Hepatocyte (in vitro differentiated cells): ENCODE data around the gene OLFM3. TPM values are rescaled to one million over a fixed set of nuclear protein-coding genes. Genes with fewer than 3 reads are reported as not detected.
A peak's percentile ranks its signal among the peaks of the same experiment; 100 is the strongest.

Source experiments
- DNase-seq: peaks from one replicate; pipeline ENCODE4 v3.0.0-alpha.2; 2016; ENCODE audit warnings: low spot score
- H2AFZ ChIP-seq: fragments of 200-600 bp; sonication (generic); 2 replicates; pipeline ENCODE4 v1.6.0; 2016; ENCODE audit warnings: antibody characterized with exemption, mild to moderate bottlenecking
- H3K27ac ChIP-seq: fragments of 200-600 bp; sonication (generic); 2 replicates; pipeline ENCODE4 v1.5.1; 2016; ENCODE audit warnings: mild to moderate bottlenecking
- H3K27me3 ChIP-seq: fragments of 200-600 bp; sonication (generic); 2 replicates; pipeline ENCODE4 v1.6.1; 2016
- H3K36me3 ChIP-seq: fragments of 200-600 bp; sonication (generic); replicated peaks from 2 replicates; pipeline ENCODE4 v1.5.1; 2016; ENCODE audit warnings: low read depth; ENCODE audit not compliant: insufficient read depth
- H3K4me1 ChIP-seq: fragments of 200-600 bp; sonication (generic); 2 replicates; pipeline ENCODE4 v1.5.1; 2016; ENCODE audit warnings: mild to moderate bottlenecking, moderate library complexity; ENCODE audit not compliant: insufficient read depth
- H3K4me2 ChIP-seq: fragments of 200-600 bp; sonication (generic); 2 replicates; pipeline ENCODE4 v1.6.0; 2016
- H3K4me3 ChIP-seq: fragments of 200-600 bp; sonication (generic); 2 replicates; pipeline ENCODE4 v1.5.1; 2016; ENCODE audit warnings: mild to moderate bottlenecking
- H3K79me2 ChIP-seq: fragments of 200-600 bp; sonication (generic); 2 replicates; pipeline ENCODE4 v1.6.0; 2017; ENCODE audit warnings: mild to moderate bottlenecking
- H3K9me2 ChIP-seq: fragments of 200-600 bp; sonication (generic); replicated peaks from 2 replicates; pipeline ENCODE4 v1.6.0; 2017; ENCODE audit warnings: mild to moderate bottlenecking; ENCODE audit not compliant: insufficient read depth
- H3K9me3 ChIP-seq: fragments of 200-600 bp; sonication (generic); 2 replicates; pipeline ENCODE4 v1.5.1; 2016; ENCODE audit warnings: low read depth, mild to moderate bottlenecking
- H4K20me1 ChIP-seq: fragments of 200-600 bp; sonication (generic); 2 replicates; pipeline ENCODE4 v1.6.0; 2016; ENCODE audit warnings: mild to moderate bottlenecking; ENCODE audit not compliant: insufficient read depth, poor library complexity, severe bottlenecking
- EZH2 ChIP-seq: fragments of 200-600 bp; sonication (generic); IDR thresholded peaks from 2 replicates; pipeline ENCODE4 v1.6.1; 2016; ENCODE audit warnings: antibody characterized with exemption, mild to moderate bottlenecking, borderline replicate concordance
- EZH2phosphoT487 ChIP-seq: fragments of 200-600 bp; sonication (generic); IDR thresholded peaks from one replicate; pipeline ENCODE4 v1.6.1; 2018; ENCODE audit warnings: antibody characterized with exemption, mild to moderate bottlenecking, low read depth, moderate library complexity; ENCODE audit not compliant: unreplicated experiment, severe bottlenecking
- WGBS: methylation state at CpG from one replicate; pipeline ENCODE4 v1.1.6; 2016; ENCODE audit warnings: low lambda C conversion rate; ENCODE audit errors: missing lambda C conversion rate; 5-methylcytosine and 5-hydroxymethylcytosine counted together
- polyA plus RNA-seq: library from polyadenylated mRNA; unstranded; fragments of >200 nt; fragmentation: Nextera tagmentation; extraction: Ambion mirVana; gene quantifications from 2 replicates; pipeline ENCODE4 v1.2.1, GENCODE V29; 2016
- total RNA-seq: library from RNA; depleted of rRNA; stranded (reverse); fragments of >200 nt; gene quantifications from 2 replicates; pipeline ENCODE4 v1.2.3, GENCODE V29; 2014
- TF ChIP-seq, protein P1 (sequence below): fragments of 200-600 bp; sonication (generic); IDR thresholded peaks from 2 replicates; pipeline ENCODE4 v1.5.1; 2016; ENCODE audit warnings: antibody characterized with exemption, mild to moderate bottlenecking; ENCODE audit not compliant: poor library complexity

The OLFM3 gene
- total and polyA plus RNA-seq, 2 experiments from 2014 or later: 2.7 to 6.2 TPM

DNA sequence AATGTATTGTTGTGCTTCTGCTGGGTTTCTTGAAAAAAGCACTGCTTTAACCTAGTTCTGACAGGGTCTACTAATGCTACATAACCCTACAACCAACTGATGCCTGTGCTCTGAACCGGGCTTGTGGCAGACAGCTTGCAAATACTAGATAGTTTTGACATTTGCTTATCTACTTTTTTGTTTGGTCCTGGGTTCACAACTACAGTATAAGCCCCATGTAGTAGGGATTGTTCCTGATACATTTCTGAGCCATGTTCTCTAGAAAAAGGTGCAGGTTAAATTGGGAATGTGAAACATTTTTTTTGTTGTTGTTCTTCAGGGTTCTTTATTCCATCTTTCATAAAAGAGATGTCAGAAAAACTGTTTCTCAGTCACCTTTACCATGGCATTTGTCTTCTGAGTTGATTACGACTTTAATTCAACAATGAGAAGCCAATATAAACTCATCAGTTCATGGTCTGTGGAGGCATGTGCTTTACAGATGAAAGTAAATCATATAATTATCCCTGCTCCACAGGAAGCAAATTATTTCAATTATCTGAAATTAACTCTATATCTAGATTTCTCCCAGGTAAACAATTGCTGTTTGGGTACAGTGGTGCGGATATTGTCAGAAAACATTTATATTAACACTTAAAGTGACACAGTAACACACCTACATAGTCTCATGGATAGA, 22.0 kb downstream of the OLFM3 start:
- TF ChIP-seq EZH2phosphoT487 (no peak), EZH2 (no peak)
- TF ChIP-seq, protein P1, sequence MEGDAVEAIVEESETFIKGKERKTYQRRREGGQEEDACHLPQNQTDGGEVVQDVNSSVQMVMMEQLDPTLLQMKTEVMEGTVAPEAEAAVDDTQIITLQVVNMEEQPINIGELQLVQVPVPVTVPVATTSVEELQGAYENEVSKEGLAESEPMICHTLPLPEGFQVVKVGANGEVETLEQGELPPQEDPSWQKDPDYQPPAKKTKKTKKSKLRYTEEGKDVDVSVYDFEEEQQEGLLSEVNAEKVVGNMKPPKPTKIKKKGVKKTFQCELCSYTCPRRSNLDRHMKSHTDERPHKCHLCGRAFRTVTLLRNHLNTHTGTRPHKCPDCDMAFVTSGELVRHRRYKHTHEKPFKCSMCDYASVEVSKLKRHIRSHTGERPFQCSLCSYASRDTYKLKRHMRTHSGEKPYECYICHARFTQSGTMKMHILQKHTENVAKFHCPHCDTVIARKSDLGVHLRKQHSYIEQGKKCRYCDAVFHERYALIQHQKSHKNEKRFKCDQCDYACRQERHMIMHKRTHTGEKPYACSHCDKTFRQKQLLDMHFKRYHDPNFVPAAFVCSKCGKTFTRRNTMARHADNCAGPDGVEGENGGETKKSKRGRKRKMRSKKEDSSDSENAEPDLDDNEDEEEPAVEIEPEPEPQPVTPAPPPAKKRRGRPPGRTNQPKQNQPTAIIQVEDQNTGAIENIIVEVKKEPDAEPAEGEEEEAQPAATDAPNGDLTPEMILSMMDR: no peak
- WGBS: 67% methylated on average over 3 of the region's 3 CpGs
- no peak overlapping the region for H3K4me3 ChIP-seq
- no peaks in the 10 kb centered on the region for H3K79me2 ChIP-seq
- no peak overlapping the region for H3K4me2 ChIP-seq
- H3K9me2 ChIP-seq: no peaks in the 10 kb centered on the region
- H3K36me3 ChIP-seq: no peaks in the 10 kb centered on the region
- no peaks in the 10 kb centered on the region for H3K4me1 ChIP-seq
- no peak overlapping the region for H2AFZ ChIP-seq
- H3K27me3 ChIP-seq: no peaks in the 10 kb centered on the region
- no peak overlapping the region for H3K27ac ChIP-seq
- no peaks in the 10 kb centered on the region for H3K9me3 ChIP-seq
- no peak for DNase-seq
- no peaks in the 10 kb centered on the region for H4K20me1 ChIP-seq

DNA sequence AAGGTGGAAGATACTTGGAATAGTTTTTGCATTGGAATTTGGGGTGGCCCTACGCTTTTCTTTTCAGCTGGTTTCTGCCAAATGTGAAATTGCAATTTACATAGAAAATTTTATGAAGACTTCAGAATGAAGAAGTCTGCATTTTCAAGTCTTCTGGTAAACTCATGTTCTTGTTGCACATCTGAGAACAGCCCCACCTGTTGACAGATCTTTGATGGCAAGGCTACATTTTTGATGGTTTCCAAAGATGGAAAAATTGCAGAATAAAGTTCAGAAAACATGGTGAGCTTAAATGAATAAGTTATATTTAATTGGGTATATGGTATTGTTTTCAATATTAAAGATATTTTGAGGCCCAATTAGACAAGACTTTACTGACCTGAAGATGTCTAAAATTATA, 25.4 kb downstream of the OLFM3 start:
- TF ChIP-seq, protein P1: peak; percentile 41
- TF ChIP-seq EZH2: no peak
- Histone ChIP-seq H3K79me2 (no peaks in the 10 kb centered on the region), H2AFZ (no peak overlapping the region), H3K27me3 (no peaks in the 10 kb centered on the region), H3K9me3 (no peaks in the 10 kb centered on the region), H3K4me1 (no peaks in the 10 kb centered on the region), H3K9me2 (no peaks in the 10 kb centered on the region), H3K36me3 (no peaks in the 10 kb centered on the region), H3K4me2 (no peak overlapping the region), H3K4me3 (no peak overlapping the region), H3K27ac (no peak overlapping the region), H4K20me1 (no peaks in the 10 kb centered on the region)
- peak; percentile 26 for DNase-seq
- 63% methylated on average over 1 of the region's 1 CpG for WGBS

DNA sequence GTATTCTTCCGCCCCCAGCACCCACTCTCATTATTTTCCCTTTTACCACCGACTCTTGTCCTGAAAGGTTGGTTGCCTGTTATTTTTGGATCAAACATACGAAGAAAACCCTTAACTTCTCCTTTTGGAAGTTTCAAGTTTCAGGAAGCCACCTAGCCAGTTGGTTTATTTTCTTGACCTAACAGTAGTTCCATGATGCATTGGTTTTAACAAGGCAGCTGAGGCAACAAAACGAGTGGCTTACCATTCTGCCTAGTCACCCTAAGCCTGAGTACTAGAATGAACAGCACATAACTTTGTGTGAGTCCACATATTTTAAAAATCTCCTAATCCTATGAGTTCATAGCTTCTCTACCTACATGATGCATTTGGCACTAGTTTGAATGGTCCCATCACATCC, 28.9 kb downstream of the OLFM3 start:
- no peaks in the 10 kb centered on the region for H3K36me3 ChIP-seq

More for the DNA sequence above, 28.9 kb downstream of the OLFM3 start:
- H3K4me1 ChIP-seq: no peaks in the 10 kb centered on the region
- H3K27me3 ChIP-seq: no peaks in the 10 kb centered on the region
- H3K9me3 ChIP-seq: no peaks in the 10 kb centered on the region
- TF ChIP-seq EZH2phosphoT487: no peak
- TF ChIP-seq, protein P1: no peak
- no peak for TF ChIP-seq EZH2
- H3K9me2 ChIP-seq: no peaks in the 10 kb centered on the region
- 78% methylated on average over 4 of the region's 4 CpGs for WGBS
- DNase-seq: no peak
- H3K27ac ChIP-seq: no peak overlapping the region
- H3K79me2 ChIP-seq: no peaks in the 10 kb centered on the region
- H3K4me3 ChIP-seq: no peak overlapping the region
- H3K4me2 ChIP-seq: no peak overlapping the region
- no peaks in the 10 kb centered on the region for H4K20me1 ChIP-seq
- H2AFZ ChIP-seq: no peak overlapping the region
